H1 (cell line): ENCODE measurements around the gene TSPOAP1. TPM values are rescaled to one million over a fixed set of nuclear protein-coding genes. Genes with fewer than 3 reads are reported as not detected.

ENCODE experiments used
- HDAC2 ChIP-seq, 2 experiments: fragments of 300-600 bp in 1 of 2; sonication (generic) in 1 of 2; IDR thresholded peaks; 2 replicates each; pipeline ENCODE4 v1.6.1; 2011 to 2012; ENCODE audit warnings: low read depth in 2 of 2, low read length in 2 of 2, mild to moderate bottlenecking in 2 of 2, moderate library complexity in 2 of 2, borderline replicate concordance in 1 of 2, inconsistent platforms in 1 of 2
- TBP ChIP-seq: IDR thresholded peaks from 2 replicates; pipeline ENCODE4 v1.6.1; 2011; ENCODE audit warnings: low read depth, low read length, improper control_type of control experiment
- polyA plus RNA-seq, 7 experiments: library from polyadenylated mRNA; depleted of rRNA in 3 of 7; stranded (reverse) in 5 of 7; unstranded in 2 of 7; fragments of >200 nt in 5 of 7; fragments of 200-250 nt in 2 of 7; gene quantifications; 1 replicate in 5 of 7; 2 replicates in 1 of 7; 4 replicates in 1 of 7; pipeline versions ENCODE4 v1.2.1 to v1.2.3, GENCODE V29; 2011 to 2013; ENCODE audit warnings: missing spikeins in 2 of 7, mixed read lengths in 2 of 7
- total RNA-seq: library from RNA; stranded (reverse); fragmentation: NEBNext Ultra II Directional; extraction: Animal tissue kit (Norgen Biotek cat#: 25700); gene quantifications from 2 replicates; pipeline ENCODE4 v1.2.1, GENCODE V29; 2021

The TSPOAP1 gene
- total and polyA plus RNA-seq, 2 of the 8 experiments (the other 6 are each of a cell fraction or from before 2014, with no cell fraction given) = 7.6 to 9.2 TPM

GRCh38 chr17:58338454-58338840 is 9.9 kb upstream of the TSPOAP1 start (continued):
- TF ChIP-seq HDAC2 (IDR thresholded peaks at IDR 0.05; ENCODE audit: borderline replicate concordance in 1 of 2, low read depth in 2 of 2, low read length in 2 of 2) = peak in 1 of 2 experiments; percentile 92; a peak in 1 of 4 replicates
- no peak for TF ChIP-seq TBP
